Brain microvascular endothelial cell (primary cell): Measurements from ENCODE around the gene MUC20.

Experiments
- DNase-seq: peaks from one replicate; pipeline ENCODE4 v3.0.0-alpha.2; 2020
- H3K27ac ChIP-seq: fragments of 250-450 bp; sonication (Bioruptor Pico); 2 replicates; pipeline ENCODE4 v1.5.1; 2020; ENCODE audit warnings: mild to moderate bottlenecking, moderate library complexity
- H3K27me3 ChIP-seq: fragments of 250-450 bp; sonication (Bioruptor Pico); replicated peaks from 2 replicates; pipeline ENCODE4 v1.5.1; 2020; ENCODE audit warnings: mild to moderate bottlenecking
- H3K36me3 ChIP-seq: fragments of 250-450 bp; sonication (Bioruptor Pico); replicated peaks from 2 replicates; pipeline ENCODE4 v1.5.1; 2020; ENCODE audit warnings: mild to moderate bottlenecking
- H3K4me3 ChIP-seq: 2 replicates; pipeline ENCODE4 v1.5.1; 2011; ENCODE audit warnings: low read depth, mild to moderate bottlenecking, control low read depth, low read length, moderate library complexity
- CTCF ChIP-seq: IDR thresholded peaks from 2 replicates; pipeline ENCODE4 v1.5.1; 2011; ENCODE audit warnings: low read depth, mild to moderate bottlenecking, moderate library complexity, low read length, control low read depth, inconsistent platforms; ENCODE audit errors: missing control alignments
- in situ Hi-C: cut with HindIII; loops from 2 replicates; pipeline ENCODE4 v1.10.0; 2017; ENCODE audit warnings: low sequenced_read_pairs, low pct_ligation_motif_present

Gene MUC20

GRCh38 chr3:195699860-195700259 lies 20.9 kb upstream of the MUC20 start:
- H3K27me3 ChIP-seq = no peaks in the 10 kb centered on the region
- no peak overlapping the region for H3K27ac ChIP-seq
- no peaks in the 10 kb centered on the region for H3K36me3 ChIP-seq
- no peak overlapping the region for H3K4me3 ChIP-seq
- DNase-seq = no peak
- in situ Hi-C loops = no loop called here
- no peak for TF ChIP-seq CTCF

GRCh38 chr3:195700319-195700718 lies 20.5 kb upstream of the MUC20 start:
- Histone ChIP-seq H3K27me3 (peaks cover 3% of the 10 kb centered on the region), H3K36me3 (no peaks in the 10 kb centered on the region), H3K4me3 (no peak overlapping the region), H3K27ac (no peak overlapping the region)
- DNase-seq = no peak
- TF ChIP-seq CTCF = no peak
- in situ Hi-C loops = no loop called here

- no peak for DNase-seq
- TF ChIP-seq CTCF = no peak
- no peak overlapping the region for H3K27ac ChIP-seq
- H3K27me3 ChIP-seq = peaks cover 6% of the 10 kb centered on the region
- H3K36me3 ChIP-seq = no peaks in the 10 kb centered on the region
- H3K4me3 ChIP-seq = no peak overlapping the region
- in situ Hi-C loops = no loop called here
Measured at GRCh38 chr3:195701042-195701915, 19.5 kb upstream of the MUC20 start.

GRCh38 chr3:195703776-195704175 lies 17.0 kb upstream of the MUC20 start:
- no peak overlapping the region for H3K4me3 ChIP-seq
- H3K27me3 ChIP-seq = peaks cover 11% of the 10 kb centered on the region
- H3K27ac ChIP-seq = no peak overlapping the region
- in situ Hi-C loops = no loop called here
- no peak for TF ChIP-seq CTCF
- no peak for DNase-seq
- H3K36me3 ChIP-seq = no peaks in the 10 kb centered on the region

- H3K4me3 ChIP-seq = no peak overlapping the region
- no peak overlapping the region for H3K27ac ChIP-seq
- in situ Hi-C loops = no loop called here
- no peak for TF ChIP-seq CTCF
- no peak for DNase-seq
- peaks cover 11% of the 10 kb centered on the region for H3K27me3 ChIP-seq
- no peaks in the 10 kb centered on the region for H3K36me3 ChIP-seq
Measured at GRCh38 chr3:195704433-195704999, 16.3 kb upstream of the MUC20 start.
